C4-2B (cell line): ENCODE measurements around the gene DLG1.

Experiments
- CTCF ChIP-seq: fragments of 450-650 bp; conservative IDR thresholded peaks from 2 replicates; pipeline ENCODE4 v1.5.1; 2017; ENCODE audit warnings: mild to moderate bottlenecking
- ZFX ChIP-seq: fragments of 450-650 bp; IDR thresholded peaks from 2 replicates; pipeline ENCODE4 v1.6.1; 2017

- TF ChIP-seq CTCF: no peak
- TF ChIP-seq ZFX: no peak
These were observed 126.8 kb downstream of the DLG1 start for GRCh38 chr3:197171481-197172067.
